Measurements from ENCODE around the gene MEI1.

Gene MEI1

DNA sequence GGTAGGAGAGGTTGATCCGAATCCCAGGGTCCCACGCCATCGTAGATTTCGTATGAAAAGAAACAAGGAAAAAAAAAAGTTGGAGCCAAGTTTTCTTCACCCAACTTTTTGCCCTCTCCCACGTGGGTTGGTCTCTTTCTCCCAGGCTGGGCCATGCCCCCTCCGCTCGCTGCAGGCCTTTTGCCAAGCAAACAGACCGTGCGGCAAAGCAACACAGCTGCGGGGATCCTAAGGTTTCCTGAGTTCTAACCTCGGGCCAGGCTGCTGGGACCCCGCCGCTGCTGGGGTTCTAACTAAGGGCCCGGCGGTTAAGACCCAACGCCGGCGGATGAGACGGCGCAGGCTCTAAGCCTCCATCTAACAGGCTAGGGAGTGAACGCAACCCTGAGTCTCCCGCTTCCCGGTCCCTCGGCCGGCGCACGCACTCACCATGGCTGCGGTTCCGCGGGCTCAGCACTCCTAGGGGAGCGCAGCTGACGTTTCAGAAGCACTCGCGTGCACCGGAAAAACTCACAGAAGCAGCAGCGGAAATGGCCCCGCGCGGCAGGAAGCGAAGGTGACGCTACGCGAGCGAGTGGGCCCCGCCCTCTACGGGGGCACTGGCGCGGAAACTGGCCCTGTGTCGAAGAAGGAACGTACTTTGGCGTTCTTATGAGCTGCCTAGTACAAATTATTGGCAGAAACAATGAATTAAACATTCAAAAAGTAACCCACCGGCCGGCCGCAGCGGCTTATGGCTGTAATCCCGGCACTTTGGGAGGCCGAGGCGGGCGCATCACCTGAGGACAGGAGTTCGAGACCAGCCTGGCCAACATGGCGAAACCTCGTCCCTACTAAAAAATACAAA is 10.7 kb upstream of the MEI1 start, which contains the start of gene SNU13:
SNU13 (minus strand) TSS at position 503 of the 847 bp plus-strand sequence; CDS start at position 432, 71 bp downstream.
- DNase-seq (ENCODE audit: low read depth): peak; percentile 61
- TF ChIP-seq, protein P1, sequence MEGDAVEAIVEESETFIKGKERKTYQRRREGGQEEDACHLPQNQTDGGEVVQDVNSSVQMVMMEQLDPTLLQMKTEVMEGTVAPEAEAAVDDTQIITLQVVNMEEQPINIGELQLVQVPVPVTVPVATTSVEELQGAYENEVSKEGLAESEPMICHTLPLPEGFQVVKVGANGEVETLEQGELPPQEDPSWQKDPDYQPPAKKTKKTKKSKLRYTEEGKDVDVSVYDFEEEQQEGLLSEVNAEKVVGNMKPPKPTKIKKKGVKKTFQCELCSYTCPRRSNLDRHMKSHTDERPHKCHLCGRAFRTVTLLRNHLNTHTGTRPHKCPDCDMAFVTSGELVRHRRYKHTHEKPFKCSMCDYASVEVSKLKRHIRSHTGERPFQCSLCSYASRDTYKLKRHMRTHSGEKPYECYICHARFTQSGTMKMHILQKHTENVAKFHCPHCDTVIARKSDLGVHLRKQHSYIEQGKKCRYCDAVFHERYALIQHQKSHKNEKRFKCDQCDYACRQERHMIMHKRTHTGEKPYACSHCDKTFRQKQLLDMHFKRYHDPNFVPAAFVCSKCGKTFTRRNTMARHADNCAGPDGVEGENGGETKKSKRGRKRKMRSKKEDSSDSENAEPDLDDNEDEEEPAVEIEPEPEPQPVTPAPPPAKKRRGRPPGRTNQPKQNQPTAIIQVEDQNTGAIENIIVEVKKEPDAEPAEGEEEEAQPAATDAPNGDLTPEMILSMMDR (IDR thresholded peaks at IDR 0.05; ENCODE audit: control insufficient read depth, insufficient read depth, low read depth, low read length, missing control alignments): no peak
- peak within 1 kb of the TSS; percentile 95 for H3K4me3 ChIP-seq (ENCODE audit: control insufficient read depth, low read depth, low read length)

DNA sequence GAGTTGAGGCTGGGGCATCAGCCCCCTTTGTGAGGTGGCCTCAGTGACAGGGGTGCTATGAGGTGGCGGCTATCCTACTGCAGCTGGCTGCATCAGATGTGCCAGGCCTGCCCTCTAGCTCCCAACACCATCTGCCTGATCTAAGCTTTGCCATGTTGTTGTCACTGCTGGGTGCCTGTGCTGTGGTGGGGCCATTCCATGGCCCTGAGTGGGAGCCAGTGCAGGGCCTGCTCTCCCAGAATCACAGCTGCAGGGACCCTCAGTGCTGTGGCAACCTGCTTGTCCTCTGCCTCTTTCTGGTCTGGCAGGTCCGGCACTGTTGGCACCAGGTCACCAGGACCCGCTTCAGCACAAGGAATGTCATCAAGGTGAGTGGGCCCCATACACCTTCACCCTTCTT is 8.8 kb upstream of the MEI1 start:
- no peak for DNase-seq (ENCODE audit: low read depth)
- TF ChIP-seq, protein P1 (IDR thresholded peaks at IDR 0.05; ENCODE audit: control insufficient read depth, insufficient read depth, low read depth, low read length, missing control alignments): no peak
- no peak overlapping the region for H3K4me3 ChIP-seq (ENCODE audit: control insufficient read depth, low read depth, low read length)

DNA sequence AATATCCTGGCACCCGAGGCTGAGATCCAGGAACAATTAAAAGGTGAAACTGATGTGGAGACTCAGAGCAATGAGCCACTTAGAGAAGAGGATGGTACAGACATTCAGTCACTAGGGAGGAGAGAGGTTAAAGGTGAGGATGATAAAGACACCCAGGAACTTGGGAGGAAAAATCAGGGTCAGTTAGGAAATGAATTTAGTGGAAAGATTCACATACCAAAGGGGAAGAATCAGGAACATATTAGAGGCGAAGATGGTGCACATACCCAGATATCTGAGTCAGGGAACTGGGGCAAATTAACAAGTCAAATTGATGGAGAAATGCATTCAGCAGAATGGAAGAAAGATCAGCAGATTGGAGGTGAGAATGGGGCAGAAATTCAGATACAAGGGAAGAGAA is 4.1 kb upstream of the MEI1 start:
- TF ChIP-seq, protein P1 (IDR thresholded peaks at IDR 0.05; ENCODE audit: control insufficient read depth, insufficient read depth, low read depth, low read length, missing control alignments): no peak
- H3K4me3 ChIP-seq (ENCODE audit: control insufficient read depth, low read depth, low read length): no peak overlapping the region
- DNase-seq (ENCODE audit: low read depth): no peak

DNA sequence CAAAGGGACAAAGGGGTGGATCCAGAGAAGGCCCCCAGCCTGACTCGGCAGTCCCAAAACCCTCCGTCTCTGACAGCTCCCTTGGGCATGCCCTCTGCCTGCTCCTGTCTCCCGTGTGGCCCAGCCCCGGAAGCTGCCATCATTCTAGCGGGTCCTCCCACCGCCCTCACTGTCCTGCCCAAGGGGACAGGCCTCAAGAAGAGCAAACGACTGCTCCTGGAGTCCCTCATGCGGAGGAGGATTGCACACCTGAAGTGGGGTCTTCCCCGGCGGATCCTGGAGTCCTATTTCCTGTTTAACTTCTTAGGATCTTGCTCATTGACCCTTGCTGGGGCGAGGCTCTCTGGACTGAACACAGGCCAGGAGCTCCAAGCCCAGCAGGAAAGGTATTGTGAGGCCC is 2.6 kb upstream of the MEI1 start:
- DNase-seq (ENCODE audit: low read depth): no peak
- TF ChIP-seq, protein P1 (IDR thresholded peaks at IDR 0.05; ENCODE audit: control insufficient read depth, insufficient read depth, low read depth, low read length, missing control alignments): no peak
- no peak overlapping the region for H3K4me3 ChIP-seq (ENCODE audit: control insufficient read depth, low read depth, low read length)

DNA sequence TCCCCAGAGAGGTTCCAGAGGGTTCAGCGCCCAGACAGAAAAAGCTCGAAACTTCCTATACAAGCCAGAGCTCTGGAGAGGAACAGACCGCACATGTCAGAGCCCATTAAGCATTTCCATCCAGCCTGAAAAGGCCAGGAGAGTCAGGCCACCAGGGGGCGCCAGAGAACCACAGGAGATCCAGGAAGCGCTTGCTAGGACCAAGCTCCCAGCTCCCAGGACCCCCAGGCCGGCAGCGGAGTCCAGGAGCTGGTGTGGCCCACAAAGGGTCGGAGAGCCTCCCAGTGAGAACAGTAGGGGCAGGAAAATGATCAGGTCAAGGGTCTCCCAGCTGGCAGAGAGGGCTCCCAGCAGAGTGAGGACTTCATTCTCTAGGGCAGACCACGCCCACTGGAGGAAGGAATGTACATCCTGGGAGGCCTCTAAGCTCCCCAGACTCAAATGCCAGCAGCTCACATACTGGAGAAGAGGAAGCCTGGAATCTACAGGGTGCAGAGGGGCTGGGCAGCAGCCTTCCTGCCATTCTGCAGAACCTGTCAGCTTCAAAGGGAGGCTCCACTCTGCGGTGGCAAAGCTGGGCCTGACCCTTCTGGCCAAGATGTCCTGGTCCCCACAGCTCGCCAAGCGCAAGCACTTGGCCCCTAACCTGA is 2.1 kb upstream of the MEI1 start:
- TF ChIP-seq, protein P1 (IDR thresholded peaks at IDR 0.05; ENCODE audit: control insufficient read depth, insufficient read depth, low read depth, low read length, missing control alignments): peak; percentile 97
- H3K4me3 ChIP-seq (ENCODE audit: control insufficient read depth, low read depth, low read length): peak overlapping the region; percentile 12; the same call in 1 of the 2 replicates
- DNase-seq (ENCODE audit: low read depth): peak; percentile 27

DNA sequence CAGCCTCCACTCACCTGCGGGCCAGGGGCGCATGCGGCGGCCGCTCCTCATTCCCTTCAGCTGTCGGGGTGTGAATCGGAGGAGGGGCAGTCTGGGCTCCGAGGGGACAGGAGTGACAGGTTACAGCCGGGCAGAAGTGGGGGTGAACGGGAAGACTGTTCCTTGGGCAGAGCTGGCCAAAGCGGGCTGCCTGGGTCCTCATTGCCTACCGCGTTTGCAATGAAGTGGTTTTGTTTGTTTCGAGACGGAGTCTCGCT is 733 bp downstream of the MEI1 start:
- no peak overlapping the region for H3K4me3 ChIP-seq (ENCODE audit: control insufficient read depth, low read depth, low read length)
- DNase-seq (ENCODE audit: low read depth): no peak
- TF ChIP-seq, protein P1 (IDR thresholded peaks at IDR 0.05; ENCODE audit: control insufficient read depth, insufficient read depth, low read depth, low read length, missing control alignments): no peak
